ENCODE data around the gene SDK1.

Gene SDK1

DNA sequence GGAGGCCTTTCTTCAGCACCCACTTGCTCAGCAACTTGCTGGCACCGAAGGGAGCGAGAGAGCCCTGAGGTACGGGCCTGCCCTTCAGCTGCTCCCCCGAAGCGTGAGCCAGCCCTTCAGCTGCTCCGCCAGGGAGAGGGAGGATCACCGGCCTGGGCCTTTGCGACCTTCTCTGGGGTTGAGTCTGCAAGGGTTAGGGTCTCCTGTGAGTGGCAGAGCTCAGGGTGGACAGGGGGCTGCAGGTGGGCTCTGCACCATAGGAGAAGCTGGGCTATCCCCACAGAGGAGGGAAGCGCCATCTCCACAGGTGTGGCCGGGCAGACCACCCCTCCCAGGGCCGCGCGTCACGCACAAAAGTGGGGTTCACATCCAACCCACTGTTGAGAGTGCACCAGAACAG, 890.5 kb downstream of the SDK1 start:
- no peak for DNase-seq

DNA sequence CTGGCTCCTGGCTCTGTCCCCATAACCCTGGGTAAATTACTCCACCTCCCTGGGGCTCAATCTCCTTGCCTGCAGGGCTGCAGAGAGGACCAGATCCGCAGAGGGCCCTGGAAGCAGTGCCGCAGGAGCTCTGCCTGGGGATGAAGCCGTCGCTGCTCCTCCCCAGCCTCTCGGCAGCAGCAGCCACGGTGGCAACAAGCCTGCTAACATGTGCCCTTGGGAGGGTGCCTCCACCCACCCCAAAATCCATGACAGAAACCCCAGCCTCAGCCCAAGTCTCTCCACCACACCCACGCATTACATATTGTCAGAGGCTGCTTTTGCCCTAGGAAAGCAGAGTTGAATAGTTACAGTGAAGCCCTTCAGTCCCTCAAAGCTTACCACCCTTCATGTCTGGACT, 894.6 kb downstream of the SDK1 start:
- DNase-seq = no peak

DNA sequence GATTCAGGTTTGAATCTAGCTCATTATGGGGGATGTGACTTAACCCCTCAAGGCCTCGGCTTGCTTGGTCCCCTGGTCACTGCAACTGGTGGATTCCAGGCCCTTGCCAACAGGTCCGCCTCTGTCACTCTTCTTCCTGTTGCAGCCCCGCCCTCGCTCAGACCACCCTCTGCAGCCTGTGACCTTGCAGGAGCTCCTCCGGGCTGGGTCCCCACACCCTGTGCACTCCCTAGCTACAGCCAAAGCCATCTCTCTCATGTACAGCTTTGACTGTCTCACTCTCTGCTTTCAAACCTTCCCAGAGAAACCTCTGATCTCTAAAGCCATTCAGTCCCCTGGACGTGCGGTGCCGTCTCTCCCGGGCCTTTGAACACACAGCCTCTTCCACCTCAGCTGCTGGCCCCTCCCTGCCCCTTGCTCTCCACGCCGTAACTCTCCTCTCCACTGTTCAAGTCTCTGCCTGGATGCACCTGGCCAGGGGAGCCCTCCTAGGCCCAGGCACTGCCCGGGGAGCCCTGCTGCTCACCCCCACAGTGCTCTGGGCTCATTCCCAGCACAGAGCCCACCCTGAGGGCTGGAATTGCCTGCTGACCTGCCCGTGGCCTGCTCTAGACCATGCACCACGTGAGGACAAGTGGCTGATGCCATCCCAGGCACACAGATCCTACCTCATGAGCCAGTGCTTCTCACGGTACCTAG, 895.2 kb downstream of the SDK1 start:
- no peak for DNase-seq

DNA sequence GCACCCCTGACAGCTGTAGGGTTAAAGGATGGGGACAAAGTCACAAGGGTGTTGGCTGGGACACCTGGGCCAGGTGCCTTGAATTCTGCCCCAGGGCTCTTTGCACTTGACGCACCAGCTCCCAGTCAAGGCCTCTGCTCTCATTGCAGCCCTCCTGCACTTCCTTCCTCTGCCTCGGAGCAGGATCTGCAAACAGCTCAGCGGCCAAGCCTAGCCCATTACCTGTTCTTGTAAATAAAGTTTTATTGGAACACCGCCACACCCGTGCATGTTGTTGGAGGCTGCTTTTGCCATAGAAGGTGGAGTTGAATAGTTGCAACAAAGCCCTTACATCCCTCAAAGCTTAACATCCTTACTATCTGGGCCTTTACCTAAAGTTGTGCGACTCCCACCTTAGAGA, 897.2 kb downstream of the SDK1 start:
- DNase-seq = no peak

DNA sequence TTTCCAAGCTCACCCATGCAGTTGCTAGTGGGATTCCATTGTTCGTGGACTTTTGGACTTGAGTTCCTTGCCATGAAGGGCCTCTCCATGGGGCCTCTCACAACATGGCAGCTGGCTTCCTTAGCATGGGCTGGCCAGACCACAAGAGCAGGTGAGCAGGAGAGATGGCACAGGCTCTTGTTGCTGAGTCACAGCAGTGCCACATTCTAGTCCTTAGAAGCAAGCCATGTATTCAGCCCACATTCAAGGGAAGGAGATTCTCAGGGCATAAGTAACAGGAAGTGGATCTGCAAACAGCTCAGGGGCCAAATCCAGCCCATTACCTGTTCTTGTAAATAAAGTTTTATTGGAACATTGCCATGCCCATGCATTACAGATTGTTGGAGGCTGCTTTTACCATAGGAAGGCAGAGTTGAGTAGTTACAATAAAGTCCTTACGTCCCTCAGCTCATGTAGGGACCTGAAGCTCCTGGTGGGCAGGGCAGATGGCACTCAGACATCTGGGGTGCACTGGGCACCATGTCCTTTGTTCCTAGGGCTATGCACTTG, 899.6 kb downstream of the SDK1 start:
- no peak for DNase-seq

DNA sequence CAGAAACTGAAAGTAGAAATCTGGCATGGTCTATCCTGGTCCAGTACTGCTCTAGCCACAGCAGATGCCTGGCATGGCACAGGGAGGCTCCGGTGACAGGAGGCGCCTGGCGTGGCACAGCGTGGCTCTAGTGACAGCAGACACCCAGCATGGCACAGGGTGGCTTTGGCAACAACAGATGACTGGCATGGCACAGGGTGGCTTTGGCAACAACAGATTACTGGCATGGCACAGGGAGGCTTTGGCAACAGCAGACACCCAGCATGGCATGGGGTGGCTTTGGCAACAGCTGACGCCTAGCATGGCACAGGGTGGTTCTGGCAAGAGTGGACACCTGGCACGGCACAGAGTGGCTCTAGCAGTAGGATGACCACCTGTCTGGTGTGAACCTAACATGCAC, 900.5 kb downstream of the SDK1 start:
- DNase-seq = no peak

DNA sequence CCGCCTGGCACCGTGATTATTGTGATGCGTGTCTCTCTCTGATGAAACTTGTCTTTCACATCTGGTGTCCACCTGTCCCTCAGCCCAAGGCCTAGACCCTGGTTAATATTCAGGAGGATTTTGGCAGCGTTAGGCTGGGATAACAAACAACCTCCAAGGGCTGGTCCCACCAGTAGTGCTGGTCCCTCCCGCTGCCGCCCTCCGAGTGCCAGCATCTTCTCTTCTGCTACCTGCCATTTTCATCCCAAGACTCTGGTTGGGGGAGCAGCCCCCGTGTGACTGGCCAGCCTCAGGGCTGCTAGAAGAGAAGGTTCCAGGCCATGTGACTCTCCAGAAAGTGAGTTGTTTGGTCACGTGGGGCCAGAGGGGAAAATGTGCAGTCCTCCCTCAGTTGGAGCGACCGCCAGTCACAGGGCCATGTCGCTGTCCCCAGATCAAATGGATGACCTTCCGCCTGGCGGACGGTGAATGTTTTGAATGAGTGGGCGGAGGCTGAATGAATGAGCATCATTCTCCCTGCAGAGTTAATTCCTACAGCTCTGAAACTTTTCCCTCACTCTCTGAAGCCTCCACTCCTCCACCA, 901.2 kb downstream of the SDK1 start:
- no peak for DNase-seq

DNA sequence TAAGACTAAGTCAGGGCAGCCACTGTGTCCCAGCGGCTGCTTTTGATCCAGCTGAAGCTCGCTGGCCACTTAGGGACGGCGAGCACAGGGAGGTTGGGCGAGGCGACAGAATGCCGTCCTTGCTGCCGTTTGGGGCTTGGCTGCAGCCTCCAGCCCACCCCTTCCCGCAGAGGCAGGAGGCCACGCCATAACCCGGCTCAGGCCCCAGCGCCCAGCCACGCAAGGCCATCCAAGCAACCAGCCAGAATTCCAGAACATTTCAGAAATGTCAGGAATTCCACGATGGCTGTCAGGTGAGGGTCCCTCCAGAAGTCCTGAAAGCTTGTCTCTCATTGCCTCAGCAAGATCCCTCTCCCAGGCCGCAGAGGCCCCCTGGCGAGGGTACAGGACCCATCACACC, 901.9 kb downstream of the SDK1 start:
- no peak for DNase-seq

DNA sequence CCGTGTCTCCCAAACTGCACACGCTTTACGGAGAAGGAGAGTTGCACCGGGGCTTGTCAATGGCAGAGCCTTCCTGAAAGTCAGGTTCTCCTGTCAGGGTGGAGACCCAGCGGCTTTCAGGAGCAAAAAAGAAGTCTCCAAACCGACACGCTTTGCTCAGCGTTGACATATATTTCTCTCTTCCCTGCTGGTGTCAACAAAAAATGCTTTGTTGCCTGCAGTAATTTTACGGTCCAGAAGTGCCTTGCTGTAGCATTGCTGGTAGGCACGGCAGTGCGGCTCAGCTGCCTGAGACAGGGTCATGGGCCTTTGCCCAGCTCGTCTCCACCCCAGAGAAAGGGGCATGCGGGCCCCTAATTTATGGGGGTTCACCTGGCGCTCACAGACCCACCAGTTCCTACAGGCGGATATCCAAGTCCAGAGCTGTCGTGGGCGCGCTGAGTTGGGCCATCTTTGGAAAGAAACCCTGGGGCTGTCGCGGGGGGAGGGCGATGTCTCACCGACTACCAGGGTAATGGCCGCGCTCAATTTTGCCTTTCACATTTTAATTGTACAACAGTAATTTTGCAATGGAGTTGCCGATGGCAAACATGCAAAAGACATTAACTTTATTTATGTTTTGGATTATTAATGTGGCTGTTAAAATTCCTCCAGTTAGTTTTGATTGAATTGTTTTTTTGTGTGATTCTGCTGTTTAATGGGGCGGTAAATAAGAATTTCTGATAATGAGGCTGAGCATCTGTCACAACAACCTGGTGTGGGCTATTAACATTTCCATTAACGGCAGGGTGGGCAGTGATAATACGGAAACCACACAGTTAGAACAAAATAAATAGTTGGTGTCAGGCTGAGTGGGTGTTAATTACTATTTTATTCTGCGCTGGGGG, 902.8 kb downstream of the SDK1 start:
- no peak for DNase-seq

DNA sequence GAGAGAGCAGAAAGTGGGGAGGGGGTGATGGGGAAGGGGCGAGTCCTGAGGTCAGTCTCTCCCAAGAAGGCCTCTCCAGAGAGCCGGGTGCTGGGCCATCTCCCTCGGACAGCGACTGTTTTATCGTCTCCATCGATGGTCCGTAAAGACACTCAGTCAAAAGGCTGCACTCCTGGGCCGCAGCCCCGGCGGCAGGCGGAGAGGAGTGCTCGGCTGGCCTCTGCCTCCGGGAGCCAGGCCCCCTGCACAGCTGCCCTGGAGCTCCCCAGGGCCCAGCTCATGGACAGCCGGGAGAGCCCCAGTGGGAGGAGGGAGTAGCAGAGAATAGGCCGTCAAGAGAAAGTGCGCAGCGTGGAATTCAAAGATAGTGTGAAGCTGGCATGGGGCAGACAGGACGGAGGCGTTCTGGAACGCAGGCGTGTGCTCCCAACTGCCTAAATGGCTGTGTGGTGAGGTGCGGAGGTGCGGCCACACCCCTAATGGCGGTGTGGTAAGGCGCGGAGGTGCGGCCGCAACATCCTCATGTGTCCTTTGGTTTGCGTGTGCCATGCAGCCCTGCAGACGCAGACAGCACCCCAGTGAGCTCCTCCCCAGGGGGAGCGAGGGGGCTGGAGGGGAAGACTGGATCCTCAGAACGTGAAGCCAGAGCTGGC, 903.6 kb downstream of the SDK1 start:
- peak; percentile 25 to 41 for DNase-seq

DNA sequence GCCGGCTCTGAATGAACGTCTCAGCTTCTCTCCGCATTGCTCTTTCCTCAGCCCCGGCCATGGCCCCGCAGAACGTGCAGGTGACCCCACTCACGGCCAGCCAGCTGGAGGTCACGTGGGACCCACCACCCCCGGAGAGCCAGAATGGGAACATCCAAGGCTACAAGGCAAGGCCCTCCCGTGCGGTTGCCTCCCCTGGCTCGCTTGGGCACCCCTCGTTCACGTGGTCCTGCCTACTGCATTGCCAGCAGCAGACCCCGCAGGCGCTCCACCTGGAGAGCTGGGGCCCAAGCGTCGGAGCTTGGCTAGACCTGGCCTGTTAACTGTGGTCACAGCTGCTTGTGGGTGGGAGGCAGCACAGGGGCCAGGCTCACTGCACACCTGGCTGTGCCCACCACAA, 904.8 kb downstream of the SDK1 start:
- no peak for DNase-seq

DNA sequence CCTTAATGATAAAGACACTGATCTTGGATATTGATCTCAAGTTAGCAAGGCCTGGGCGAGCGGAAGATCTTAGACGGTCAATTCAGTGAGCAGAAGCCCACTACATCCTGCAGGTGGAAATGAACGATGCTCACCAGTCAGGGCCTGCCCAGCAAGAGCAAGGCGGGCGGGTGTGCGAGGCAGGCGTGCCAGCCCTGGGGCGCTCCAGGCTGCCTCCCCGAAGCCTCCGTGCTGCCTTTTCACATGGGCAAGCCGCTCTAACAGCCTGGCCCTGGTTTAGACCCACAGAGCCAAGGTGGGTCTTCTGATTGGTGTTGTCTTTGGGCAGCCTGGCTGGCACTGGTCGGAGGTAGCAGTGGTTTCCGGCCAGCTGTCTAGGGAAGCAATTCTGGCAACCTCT, 906.0 kb downstream of the SDK1 start:
- DNase-seq = no peak

DNA sequence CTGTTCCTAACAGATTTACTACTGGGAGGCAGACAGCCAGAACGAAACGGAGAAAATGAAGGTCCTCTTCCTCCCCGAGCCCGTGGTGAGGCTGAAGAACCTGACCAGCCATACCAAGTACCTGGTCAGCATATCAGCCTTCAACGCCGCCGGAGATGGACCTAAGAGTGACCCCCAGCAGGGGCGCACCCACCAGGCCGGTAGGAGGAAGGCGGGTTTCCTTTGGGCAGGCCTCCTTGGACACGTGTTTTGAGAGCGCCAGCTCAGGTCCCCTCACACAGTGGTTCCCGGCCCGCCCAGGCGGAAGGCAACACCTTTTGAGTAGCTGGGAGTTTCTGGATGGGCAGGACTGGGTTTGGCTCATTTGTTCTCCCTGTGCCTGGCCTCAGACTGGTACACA, 907.0 kb downstream of the SDK1 start:
- DNase-seq = no peak

DNA sequence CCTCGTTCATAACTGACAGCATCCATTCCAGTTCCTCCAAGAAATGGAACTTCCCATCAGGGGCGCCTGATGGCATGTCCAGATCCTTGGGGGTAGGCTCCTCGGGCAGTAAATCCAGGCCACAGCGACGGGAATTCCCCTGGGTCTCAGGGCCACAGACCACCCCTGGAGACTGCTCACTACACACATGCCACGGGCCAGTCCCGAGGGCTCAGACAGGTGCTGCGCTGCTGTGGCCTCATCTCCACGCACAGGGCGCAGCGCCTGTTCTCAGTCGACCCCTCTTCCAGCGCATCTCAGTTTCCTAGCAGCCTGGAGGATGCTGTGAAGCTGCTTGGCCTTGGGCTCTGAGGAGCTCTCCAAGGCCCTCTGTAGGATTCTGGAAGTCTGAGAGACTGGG, 907.5 kb downstream of the SDK1 start:
- DNase-seq = no peak

DNA sequence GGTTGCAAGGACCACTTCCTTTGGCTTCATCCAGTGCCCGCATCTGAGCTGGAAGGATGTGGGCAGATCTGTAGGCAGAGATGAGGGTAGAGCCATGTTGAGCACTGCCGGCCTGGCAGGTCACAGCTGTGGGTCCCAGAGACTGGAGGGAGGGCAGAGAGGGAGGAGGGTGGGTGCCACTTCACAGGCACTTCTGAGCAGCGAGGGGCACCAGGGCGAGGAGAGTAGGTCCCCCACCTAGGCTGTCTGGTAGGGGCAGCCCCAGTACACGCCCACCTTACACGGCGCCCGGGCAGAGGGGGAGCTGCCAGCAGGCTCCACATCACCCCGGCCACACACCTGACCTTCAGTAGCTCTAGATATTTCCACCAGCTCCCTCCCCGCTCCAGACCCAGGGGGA, 908.1 kb downstream of the SDK1 start:
- DNase-seq = no peak

DNA sequence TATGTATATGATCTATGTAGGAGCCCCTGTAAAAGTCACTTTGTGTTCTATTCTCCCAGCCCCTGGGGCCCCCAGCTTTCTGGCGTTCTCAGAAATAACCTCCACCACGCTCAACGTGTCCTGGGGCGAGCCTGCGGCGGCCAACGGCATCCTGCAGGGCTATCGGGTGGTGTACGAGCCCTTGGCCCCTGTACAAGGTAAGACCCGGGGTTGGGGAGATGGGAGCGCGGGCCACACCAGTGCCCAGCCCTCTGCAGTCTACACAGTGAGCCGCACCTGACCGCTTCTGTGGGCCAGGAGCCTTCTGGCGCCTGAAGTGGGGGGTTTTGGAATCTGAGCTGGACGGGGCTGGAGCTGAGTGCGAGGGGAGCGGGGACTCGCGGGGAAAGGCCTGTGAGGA, 908.9 kb downstream of the SDK1 start:
- no peak for DNase-seq

DNA sequence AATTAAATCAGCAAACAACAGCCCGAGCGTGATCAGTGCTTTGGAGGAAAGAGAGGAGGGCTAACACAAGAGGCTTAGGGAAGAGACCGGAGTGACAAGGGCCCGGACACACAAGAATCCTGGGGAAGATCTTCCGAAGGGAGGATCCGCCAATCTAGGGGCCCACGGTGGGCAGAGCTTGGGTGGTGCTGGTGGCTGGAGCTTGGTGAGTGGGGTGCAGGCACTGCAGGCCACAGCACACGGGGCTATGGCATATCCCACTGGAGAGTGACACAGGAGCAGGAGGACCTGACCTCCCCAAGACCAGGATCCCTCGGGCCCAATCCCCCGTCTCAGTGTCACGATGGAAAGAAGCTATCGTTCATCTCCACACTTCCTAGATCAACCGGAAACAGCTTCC, 909.8 kb downstream of the SDK1 start:
- no peak for DNase-seq

DNA sequence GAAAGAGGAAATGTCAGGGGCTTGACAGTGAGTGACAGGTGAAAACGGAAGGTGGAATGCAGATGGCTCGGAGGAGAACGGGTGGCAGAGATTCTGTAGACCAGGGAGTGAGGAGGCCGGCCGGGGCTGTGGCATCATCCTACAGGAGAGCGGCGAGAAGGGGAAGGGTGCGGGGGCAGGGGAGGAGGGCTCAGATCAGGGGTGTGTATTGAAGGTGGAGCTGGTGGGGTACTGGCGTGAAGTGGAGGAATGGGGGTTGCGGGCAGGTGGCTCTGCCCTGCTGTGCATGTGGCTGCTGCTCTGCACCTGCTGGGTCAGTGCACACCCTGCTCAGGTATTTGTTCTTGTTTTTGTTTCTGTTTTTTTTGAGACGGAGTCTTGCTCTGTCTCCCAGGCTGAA, 910.2 kb downstream of the SDK1 start:
- no peak for DNase-seq

DNA sequence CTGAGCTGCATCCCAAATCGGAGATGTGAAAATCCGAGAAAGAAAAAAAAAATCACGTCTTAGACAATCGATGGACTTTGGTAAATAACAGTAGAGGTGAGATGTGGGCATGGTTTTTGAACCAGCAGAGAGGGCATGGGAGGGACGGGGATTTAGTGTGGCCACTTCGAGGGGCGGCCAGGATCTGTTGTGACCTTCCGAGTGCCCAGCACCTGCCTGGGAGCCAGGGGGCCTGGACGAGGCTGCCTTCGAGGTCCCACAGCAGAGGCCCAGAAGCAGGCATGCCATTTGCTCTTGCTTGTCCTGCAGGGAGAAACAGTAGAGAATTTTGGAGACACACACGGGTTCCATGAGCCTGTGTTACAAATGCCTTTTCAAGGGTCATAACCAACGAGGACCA, 911.3 kb downstream of the SDK1 start:
- no peak for DNase-seq

DNA sequence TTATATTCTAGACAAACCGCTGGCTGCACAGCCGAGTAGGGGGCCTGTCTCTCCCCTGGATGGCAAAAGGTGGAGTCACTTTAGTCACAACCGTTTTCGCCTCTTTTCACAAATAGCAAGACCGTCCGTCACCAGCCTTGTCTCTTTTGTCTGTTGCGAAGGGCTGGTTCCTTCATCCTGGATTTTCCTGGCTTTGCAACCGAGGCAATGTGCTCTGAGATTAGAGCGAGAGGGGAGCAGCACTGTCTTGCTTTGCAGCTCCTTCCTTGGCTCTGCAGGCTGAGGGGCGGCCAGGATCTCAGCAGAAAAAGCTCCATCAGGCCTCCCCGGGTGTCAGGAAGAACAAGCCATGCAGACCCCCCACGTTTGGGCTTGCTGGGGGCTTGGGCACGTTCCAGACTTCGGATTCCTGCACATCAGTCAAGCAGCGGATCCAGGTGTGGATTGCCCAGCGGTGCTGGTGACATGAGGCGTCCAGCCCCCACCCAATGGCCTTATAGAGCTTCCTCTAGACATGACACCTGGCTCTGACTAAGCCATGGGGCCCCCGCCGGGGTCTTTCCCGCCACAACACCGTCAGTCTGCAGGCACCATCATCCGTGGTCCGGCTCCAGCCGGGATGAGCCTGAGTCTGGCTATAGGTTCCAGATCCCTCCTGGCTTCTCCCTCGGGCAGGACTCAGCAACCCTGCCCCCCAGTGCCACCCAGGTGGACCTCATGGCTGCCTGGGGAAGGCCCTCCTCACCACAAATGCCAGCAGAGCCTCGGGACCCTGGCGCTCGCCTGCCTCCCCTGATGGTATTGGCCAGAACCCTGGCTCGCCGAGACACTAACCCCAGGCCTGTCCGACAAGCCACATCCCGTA, 913.5 kb downstream of the SDK1 start:
- no peak for DNase-seq

DNA sequence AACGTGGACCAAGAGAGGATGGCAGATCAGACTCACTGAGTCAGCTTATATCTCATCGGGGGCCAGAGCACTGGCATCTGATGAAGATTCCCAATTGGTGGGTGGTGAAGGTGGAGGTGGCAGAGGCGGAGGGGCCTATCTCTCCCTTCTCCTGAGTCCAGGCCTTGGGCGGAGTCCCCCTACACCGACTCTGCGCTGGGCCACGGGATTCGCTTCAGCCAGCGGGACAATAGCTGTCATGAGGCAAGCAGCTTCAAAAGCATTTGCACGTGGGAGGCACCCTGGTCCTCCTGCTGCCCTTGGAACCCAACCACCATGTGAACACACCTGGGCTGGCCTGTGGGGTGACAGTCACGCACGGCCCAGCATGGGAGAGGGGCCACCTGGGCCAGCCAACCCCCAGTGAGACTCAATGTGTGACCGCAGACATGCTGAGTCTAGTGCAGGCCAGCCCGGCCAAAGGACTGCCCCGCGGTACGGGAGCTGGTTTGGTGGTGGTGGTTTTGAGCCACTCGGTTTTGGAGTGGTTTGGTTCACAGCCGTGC, 914.2 kb downstream of the SDK1 start:
- DNase-seq = no peak

DNA sequence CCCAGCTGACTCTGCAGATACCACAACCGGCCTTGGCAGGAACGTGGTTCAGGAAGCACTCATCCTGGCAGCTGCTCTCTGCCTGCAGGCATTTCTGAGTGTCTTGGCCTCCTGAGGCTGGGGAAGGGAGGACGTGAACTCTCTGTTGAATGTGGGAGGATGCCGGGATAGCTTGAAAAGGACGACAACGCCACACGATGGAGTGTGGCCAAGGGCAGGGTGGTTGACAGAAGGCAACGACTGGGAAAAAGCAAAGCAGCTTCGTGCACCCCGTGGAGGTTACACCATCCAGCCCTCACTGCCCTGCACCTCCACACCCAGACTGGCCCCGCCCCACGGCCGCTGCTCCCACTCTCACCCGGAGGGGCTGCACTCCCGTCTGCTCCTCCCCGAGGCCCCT, 915.0 kb downstream of the SDK1 start:
- no peak for DNase-seq
